GM04504 (cell line): ENCODE measurements around the gene DMRT2.
A peak's percentile ranks its signal among the peaks of the same experiment; 100 is the strongest.

Experiments used
- DNase-seq: peaks from one replicate; pipeline ENCODE4 v3.0.0-alpha.2; 2012; ENCODE audit warnings: low read depth

DMRT2 gene

DNA sequence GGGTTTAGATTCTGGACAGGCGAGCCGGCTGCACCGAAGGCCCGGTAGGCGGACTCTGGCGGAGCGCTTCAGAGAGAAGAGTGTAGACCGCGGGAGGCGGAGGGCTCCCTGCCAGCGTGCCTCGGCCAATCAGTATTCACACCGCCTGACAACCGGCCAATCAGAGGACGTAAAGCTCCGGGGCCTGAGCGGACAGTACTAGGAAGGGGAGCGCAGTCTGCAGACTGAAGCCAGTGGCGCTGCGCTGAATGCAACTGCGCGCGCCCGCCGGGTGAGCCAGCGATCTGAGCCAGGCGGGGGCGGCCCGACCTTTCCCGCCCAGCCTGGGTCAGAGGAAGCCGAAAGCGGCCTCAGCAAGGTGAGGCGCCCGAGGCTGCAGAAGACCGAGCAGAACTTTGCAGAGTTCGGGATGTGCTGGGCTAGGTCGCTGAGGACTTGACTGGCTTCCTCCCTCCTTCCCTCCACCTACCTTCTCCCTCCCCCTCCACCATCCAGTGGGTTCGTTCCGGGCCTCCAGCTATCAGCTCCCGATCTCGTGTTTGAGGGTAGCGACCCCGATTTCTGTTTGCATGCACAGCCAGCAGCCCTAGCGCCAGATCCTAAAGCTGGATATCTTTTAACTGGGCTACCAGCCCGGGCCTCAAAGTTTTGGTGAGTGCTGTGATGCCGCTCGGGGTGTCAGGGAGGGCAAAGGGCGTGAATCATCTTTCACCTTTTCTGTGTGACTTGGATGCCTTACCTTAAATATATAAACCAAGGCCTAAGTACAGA, at the start of gene DMRT2:
DMRT2 (plus strand) TSS at position 233 of the 771 bp plus-strand sequence. CDS start 1,257 bp downstream, outside the sequence.
- DNase-seq, result no peak

DNA sequence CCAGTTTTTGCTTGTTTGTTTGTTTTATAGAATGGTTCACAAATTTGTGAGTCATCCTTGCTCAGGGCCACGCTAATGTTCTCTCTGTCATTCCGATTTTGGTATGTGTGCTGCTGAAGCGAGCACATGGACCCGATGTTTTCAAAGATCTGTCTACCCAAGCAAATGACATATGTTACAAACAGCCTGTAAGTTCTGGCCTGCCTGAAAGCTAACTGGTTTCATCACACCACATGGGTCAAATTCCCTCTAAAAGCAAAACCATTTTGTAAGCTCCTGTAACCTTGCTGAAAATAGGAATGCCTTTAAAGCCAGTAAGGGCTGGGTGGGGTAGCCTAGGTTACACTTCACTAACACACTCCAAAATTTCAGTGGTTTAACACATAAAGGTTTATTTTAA, 48.3 kb upstream of the DMRT2 start:
- no peak for DNase-seq

DNA sequence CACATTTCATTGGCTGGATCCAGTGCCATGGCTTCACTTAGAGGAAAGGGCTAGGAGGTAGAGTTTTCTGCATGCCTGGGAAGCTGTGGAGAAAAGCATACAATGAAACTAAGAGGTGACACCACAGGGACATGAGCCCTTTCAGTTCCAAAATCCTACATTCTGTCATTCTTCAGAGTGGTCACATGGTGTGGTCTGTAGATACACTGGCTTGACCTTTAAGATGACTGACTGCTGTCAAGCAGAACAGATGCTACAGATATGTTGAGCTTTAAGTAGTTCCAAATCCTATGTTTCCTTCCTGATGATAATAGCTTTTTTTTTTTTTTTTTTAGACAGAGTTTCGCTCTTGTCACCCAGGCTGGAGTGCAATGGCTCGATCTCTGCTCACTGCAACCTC, 47.5 kb upstream of the DMRT2 start:
- no peak for DNase-seq

DNA sequence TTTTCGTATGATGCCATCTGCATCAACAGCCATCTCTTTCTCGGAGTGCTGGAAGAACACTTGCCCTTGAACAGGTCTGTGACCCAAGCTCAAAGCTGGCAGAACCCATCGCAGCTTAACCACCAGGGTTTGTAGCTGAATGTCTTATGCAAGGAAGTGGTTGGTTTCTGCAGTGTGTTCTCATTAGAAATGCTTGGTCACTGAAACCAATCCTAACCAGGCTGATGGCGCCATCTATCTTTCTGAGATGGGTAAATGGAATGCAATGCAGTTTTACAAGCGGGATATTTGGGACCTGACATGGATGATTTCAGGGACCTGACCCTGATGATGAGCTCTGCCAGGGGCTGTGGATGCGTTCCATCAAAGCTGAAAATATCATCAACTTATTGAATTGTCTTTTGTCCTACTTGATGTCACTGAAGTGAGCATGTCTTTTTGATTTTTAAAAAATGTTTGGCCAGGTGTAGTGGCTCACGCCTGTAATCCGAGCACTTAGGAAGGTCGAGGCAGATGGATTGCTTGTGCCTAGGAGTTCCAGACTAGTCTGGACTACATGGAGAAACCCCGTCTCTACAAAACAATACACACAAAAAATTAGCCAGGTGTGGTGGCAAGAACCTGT, 45.0 kb upstream of the DMRT2 start:
- peak; percentile 22 for DNase-seq

DNA sequence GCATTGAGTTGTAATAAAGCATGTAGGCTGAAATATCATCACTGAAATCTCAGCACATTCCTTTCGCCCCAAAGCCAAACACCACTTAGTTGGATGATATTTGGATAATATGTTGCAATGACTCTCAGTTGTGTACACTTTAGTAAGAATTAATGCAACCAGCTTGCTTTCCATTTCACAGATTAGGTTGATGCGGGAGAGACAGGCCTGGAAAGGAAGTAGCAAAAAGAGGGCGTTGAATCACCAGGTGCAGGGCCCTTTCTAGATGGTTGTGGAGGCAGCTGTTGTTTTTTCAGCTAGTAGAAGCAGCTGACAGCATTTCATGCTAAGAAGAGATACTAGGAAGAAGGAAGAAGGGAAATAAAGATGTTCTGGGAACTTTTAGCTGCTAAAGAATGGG, 42.8 kb upstream of the DMRT2 start:
- DNase-seq, result no peak

DNA sequence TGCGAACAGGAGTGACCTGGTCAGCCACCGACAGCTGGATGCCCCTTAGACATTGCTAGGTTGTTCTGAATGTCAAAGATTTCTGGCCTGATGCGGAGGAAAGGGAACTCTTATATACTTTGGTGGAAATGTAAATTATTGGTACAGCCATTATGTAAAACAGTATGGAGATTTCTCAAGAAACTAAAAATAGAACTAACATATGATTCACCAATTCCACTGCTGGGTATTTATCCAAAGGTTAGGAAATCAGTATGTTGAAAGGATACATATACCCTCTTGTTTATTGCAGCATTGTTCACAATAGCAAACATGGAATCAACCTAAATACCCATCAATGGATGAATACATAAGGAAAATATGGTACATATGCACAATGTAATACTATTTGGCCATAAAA, 41.9 kb upstream of the DMRT2 start:
- DNase-seq, result no peak

DNA sequence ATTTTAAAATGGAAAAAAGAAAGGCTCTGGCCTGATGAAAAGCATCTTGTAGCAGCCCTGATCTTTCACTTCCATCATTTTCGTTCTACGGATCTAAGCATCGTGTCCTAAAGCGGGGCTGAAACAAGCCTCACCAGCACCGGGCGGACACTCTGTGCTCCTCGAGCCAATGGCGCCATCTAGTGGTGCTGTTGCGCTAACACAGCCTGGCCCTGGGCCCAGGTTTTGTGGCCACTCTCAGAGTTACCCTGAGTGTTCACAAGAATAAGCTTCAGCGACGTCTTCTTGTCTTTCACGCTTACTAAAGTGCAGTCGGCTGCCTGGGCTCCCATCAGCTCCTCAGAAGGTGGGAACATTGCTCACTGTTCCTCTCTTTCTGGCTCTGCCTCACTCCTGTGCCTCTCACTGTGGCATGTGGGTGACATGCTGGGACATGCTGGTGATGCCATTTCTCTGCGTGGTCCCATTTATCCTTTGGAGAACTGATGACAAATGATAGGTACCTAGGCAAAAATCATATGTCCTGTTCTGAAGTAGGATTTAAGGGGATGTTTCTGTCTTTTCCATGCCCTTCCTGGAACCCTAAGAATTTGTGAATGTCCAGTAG, 41.0 kb upstream of the DMRT2 start:
- DNase-seq, result peak; percentile 40

DNA sequence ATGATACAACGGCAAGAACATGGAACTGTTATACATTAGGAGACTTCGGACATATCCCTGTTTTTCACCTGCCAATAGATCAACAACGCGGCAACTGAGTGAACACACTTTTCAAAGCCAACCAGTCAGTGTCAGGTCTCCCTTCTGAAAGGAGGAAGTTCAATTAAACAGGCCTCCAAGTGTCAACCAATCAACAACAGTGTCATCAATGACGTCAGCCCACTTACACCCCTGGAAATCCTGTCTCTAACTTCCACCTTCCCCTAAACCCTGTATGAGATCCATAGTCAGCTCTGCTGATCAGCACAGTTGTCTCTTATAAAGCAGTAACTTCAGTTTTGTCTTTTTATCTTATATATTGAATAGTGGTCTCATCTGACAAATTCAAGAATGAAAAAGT, 37.1 kb upstream of the DMRT2 start:
- no peak for DNase-seq

DNA sequence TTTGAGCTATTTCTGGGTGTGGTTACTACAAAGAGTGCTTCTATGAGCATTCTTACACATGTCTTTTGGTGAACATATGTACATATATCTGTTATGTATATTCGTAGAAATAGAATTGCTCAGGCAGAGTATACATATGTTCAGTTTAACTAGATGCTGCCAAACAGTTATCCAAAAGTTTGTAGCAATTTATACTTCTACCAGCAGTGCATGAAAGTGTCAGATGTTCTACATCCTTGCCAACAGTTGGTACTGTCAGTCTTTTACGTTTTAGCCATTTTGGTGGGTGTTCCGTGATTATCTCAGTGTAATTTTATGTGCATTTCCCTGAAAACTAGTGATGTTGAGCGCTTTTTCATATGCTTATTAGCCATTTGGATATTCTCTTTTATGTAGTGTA, 35.9 kb upstream of the DMRT2 start:
- DNase-seq, result no peak

DNA sequence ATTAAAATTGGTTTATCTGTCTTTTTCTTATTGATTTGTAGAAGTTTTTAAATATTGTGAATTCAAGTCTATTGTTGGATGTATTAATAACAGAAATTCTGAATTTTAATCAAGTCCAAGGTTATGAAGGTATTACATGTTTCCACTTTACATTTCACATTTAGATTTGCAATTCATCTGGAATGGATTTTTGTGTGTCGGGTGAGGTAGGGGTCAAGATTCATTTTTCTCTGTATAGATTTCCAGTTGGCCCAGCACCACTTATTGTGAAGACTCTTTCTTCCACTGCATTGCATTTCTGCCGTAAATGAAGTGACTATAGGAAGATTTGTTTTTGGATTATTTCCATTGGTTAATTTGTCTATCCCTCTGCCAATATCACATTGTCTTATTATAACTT, 35.5 kb upstream of the DMRT2 start:
- no peak for DNase-seq

DNA sequence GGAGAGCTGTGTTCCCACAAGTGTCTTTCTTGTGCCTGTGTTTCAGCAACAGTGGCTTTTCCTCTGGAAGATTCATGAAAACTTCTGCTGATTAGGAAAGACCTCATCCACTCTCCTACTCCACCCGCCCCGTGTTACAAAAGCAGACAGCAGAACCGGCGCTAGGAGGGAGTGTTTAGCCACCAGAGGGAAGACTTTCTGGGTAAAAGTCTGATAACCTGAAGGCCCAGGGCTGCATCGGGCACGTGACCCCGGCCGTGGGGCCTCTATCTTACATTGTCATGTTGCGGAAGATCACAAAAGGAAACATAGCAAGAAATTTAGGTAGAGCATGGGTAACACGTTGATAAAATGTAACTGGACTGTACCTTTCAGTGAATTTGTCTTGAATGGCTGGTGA, 32.0 kb upstream of the DMRT2 start:
- DNase-seq, result no peak

DNA sequence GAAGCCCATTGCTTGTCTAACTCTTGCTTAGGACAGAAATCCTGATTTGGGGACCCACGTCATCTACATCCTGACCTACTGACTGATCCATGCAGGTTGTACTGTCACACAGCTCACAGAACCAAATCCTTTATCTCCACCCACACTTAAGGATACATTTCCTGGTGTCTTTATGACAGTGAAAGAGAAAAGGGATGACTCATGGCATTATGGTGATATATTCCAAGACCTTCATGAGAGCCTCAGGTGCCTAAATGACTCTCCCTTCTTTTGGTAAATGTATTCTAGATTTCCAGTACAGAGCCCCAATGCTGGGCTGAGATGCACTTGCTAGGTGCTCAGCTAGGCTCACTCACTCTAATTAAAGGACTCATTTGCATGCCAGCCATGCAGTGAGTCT, 26.0 kb upstream of the DMRT2 start:
- DNase-seq, result no peak

DNA sequence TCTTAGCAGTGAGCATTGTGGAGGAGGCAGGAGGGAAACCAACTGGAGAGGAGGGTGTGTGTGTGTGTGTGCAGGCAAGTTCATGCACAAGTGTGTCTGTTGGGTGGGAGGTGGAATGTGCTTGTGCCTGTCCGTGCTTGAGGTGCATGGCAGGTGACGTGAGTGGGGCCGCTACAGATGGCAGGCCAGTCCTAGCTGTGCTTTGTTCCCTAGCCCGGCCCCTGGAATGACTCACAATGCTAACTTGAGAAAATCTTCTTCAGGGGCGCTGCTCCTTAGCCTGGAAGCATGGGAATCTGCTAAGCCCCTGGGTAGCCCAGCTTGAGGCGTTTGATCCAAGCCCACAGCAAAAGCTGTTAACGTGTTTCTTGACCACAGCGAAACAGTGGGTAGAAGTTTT, 25.0 kb upstream of the DMRT2 start:
- no peak for DNase-seq

DNA sequence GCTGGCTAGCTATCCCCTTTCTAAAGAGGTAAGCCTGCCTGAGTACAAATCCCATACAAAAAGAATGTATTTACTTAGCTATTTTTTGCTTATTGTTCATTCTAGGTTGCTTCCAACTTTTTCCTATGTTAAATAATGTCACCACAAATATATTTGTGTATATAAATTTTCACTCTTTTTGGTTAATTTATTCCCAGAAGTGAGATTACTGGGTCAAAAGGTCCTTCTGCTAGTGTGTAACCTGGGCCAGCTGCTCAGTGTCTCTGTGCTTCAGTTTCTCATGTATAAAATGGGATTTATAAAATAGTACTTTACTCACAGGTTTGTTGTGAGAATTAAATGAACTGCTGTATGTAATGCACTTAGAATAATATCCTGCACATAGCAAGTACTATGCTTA, 23.9 kb upstream of the DMRT2 start:
- no peak for DNase-seq

DNA sequence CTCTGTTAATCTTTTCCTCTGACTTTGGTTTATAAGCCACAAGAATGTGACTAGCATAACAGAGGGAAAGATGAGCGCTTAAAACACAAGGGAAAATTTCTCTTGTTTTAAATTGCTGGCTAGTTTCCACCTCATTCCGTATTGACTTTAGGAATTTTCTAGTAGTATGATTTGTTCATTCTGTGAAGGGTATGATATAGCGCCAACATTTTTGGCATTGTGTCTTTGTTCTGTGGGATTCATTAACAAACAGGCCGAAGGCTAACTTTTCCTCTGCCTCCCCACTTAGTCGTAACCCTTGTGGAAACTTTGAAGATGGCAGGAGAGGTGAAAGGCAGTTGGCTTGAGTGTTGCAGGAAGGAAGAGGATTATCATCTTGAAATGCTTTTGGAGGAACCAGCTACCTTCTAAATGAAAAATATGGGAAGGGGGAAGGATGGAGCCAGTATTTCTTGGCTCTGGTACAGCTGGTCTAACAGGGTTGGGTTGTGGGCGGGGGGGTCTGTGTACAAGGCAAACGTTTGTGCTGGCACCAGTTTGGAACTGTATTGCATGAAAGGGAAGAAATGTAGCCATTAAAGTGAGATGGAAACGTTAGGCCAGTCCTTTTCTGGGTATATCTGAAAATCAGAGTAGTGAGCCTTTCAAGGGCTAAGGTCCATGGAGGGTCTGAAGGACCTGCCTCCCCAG, 21.5 kb upstream of the DMRT2 start:
- no peak for DNase-seq

DNA sequence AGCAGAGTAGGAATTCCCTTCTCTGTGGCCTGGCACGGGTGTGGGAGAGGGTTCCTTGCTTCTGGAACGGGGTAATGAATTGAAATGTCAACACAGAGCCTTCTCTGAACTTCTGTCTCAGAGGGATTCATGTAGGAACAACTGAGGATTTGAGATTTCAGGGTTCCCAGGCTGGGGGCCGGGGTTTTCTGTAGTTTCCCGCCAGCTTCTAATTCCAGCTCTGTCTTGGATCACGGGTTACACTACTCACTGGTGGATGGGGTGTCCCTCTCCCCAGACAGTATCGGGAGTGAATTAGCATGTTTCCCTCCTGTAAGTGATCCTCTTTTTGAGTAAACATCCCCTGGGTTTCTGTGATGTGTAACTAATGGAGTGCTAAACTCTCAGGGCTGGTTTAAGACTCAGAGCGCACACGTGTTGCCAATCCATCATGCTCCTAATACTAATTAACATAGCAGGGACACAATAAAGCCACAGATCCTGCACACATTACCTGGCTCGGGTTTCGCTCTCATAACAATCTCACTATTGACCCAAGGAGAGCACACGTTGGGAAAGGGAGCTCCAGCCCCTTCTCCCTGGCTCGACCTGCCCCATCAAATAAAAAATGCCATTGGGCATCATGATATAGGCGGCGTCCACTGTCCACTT, 18.1 kb upstream of the DMRT2 start:
- no peak for DNase-seq

DNA sequence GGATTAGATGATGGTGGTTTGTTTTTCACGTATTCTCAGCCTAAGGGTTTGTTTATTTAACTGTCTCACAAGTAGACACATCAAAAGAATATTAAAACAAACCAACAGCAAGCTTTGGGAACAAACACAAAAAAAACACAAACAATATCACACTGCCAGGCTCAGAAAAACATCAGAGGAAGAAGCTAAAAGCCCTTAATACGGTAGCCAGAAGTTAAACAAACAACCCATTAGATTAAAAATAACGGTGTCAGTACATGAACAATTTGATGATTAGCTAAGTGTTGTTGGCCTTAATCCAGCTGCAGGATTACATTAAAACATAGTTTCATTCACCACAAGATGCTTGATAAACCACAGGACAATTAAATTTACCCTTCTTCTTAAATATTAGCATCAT, 15.9 kb upstream of the DMRT2 start:
- no peak for DNase-seq

DNA sequence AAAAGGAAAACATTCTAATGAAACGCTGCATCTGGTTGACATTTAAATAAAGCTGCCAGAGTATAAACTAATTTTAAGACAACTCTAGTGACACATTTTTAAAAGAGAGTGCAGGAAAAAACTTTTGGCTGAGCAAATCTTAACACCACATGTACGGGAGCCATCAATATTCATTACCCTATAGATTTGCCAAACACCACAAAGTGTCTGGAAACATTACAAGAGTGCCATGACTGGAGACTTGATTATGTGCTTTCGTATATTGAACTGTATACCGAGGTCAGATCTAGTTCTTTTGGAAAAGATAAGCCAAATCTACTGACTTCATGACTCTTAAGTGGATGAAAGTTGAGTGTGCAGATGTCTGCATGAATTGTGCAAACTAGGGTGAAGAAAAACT, 10.6 kb upstream of the DMRT2 start:
- DNase-seq, result no peak

DNA sequence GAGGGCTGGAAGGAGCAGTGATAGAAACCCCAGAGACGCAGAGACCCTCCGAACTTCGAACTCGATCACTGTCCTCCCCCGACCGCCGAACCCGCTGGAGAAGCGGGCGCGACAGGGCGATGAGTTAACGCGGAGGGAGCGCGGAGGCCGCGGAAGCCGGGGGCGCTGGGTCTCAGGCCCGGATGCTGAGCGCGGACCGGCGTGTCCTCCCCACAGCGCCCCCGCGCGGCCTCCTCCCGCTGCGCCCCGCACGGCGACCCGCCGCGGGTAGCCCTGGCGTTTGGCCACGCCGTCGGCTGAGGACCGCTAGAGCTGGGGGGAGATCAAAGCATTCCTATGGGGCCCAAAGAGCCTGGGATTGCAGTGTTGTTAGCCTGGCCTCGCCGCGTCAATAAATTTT, 7.7 kb upstream of the DMRT2 start:
- no peak for DNase-seq

DNA sequence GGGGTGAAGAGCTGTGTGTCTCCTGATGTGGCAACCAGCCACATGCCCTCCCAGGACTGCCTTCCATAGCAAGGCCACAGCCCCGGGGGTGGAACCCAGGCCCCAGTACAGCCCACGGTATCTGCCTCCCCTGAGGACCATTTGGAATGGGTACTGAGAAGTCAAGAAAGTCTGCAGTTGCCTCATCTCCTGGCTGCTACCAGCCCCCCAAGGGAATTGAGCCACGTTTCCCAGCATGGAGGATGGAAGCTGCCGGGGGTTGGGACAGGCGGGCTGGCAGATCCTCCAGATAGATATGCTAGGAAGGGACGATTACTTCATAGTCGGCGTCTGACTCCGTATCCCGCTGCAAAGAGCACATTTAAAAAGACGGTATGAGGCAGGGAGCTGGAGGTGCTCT, 5.5 kb upstream of the DMRT2 start:
- no peak for DNase-seq

DNA sequence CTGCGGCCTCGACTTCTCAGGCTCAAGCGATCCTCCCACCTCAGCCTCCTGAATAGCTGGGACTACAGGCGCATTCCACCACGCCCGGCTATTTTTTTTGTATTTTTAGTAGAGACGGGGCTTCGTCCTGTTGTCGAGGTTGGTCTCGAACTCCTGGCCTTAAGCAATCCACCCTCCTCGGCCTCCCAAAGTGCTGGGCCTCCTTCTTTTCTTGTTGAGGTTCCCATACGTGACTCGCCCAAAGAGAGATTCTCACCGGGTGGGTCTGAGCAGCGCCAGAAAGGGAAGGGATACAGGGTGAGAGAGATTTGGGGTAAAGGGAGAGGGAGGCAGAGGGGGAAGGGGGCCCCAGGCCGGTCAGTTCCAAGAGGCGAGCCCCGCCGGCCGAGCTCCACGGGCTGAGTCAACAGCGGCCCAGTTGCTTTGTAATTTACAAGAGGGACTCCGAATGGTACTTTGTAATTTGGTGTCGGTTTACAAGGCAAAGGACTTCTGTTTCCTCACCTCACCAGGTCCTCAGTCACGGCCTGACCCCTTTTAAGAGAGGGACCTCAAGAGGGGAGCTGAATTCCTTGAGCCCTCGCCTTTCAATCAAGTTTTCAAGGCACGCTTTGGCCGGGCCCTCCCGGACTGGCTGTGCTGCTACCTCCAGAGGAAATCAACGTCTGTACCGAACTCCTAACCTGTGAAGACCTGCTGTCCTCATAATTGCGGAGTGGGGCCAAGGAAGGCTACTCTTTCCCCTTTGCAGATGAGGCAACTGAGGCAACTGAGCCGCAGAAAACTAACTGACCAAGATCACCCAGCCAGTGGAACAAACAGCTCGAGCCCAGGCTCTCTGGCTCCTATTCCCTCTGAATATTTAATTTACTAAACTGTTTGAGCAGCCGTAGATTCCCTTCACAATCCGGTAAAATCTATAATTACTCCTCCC, 3.3 kb upstream of the DMRT2 start:
- no peak for DNase-seq
